ENCODE results near the gene EEF1AKMT1.
"Not testable (repeated sequence)": the region's sequence is repeated elsewhere in the genome, so short reads cannot be mapped to it uniquely, and the experiment has no call there.

Gene EEF1AKMT1

DNA sequence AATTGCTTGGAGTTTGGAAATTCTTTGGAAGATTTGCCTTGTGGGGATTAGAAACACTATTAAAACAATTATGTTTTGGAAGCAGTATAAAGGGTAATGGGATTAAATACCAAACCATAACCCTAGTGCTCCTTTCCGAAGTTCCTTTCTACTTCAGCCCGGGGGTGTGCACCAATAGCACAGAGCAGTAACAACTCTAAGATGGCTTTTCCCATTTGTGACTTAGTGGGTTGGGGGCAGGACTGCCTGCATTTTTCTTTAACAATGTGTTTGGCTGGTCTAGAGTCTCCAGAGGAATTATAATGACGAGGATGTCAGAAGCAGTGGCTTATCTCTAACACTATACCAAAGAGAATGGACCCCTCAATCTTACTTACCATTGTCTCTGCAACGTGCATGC is 82.1 kb downstream of the EEF1AKMT1 start:
- Histone ChIP-seq H3K4me1 (ENCODE audit: control insufficient read depth, insufficient read depth, low read length) (peaks cover 6% of the 10 kb centered on the region), H3K27ac (ENCODE audit: low read depth, low read length) (no peak overlapping the region), H3K27me3 (ENCODE audit: control insufficient read depth, insufficient read depth, low read length) (no peaks in the 10 kb centered on the region), H3K9ac (ENCODE audit: low read length) (no peak overlapping the region), H3K9me3 (ENCODE audit: control insufficient read depth, insufficient read depth, low read depth, low read length) (no peaks in the 10 kb centered on the region), H3K36me3 (ENCODE audit: control insufficient read depth, insufficient read depth, low read length) (no peaks in the 10 kb centered on the region), H3K4me3 (ENCODE audit: low read depth, low read length) (no peak overlapping the region)

DNA sequence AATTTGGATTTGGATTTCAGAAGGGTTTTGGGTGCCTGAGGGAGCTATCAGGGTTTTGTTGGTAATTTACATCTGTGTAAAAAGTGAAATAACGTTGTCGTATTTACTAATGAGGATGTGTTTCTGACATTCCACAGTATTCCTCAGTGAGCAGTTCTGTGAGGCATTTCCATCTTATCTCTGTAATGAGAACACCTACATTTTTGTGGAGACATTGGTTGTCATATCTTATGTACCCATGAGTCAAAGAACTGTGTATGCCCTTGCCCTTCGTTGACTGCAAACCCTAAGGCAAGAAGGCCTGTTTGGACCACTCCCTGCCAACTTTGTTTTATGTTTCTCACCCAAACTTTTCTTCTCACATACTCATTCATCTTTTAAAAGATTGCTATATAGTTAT is 84.5 kb downstream of the EEF1AKMT1 start:
- Histone ChIP-seq H3K4me1 (ENCODE audit: control insufficient read depth, insufficient read depth, low read length) (peaks cover 10% of the 10 kb centered on the region), H3K27ac (ENCODE audit: low read depth, low read length) (no peak overlapping the region), H3K36me3 (ENCODE audit: control insufficient read depth, insufficient read depth, low read length) (no peaks in the 10 kb centered on the region), H3K27me3 (ENCODE audit: control insufficient read depth, insufficient read depth, low read length) (no peaks in the 10 kb centered on the region), H3K4me3 (ENCODE audit: low read depth, low read length) (no peak overlapping the region), H3K9me3 (ENCODE audit: control insufficient read depth, insufficient read depth, low read depth, low read length) (no peaks in the 10 kb centered on the region), H3K9ac (ENCODE audit: low read length) (no peak overlapping the region)

DNA sequence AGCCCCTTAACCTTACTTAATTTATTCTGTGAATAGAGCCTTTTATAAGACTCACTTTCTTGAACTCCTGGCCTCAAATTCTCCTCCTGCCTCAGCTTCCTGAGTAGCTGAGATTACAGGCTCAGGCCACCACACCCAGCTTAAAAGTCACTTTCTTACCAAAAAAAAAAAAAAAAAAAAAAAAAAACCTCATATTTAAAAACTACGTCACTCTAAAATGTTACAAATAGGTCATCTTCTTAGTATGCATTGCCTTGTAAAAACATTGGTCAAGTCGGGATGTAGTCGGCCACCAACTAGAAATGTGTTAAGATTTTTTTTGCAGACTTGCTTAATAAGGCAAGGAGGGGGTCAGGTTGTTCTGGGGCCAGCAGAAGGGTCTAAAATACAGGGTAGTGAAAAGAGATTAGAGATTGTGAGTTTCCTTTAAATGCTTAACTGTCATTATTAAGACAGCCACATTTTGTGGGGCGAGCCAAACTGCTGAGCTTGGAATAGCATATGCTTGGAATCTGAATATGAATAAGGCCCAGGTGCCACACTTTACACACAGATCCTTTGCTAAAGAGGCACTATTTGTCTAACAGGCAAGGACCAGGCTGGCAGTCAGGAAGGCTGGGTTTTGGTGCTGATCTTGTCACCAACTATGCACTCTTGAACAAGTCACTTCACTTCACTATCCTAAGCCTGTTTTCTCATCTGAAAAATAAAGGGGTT is 86.7 kb downstream of the EEF1AKMT1 start:
- H3K36me3 ChIP-seq (ENCODE audit: control insufficient read depth, insufficient read depth, low read length), result no peaks in the 10 kb centered on the region
- no peaks in the 10 kb centered on the region for H3K9me3 ChIP-seq (ENCODE audit: control insufficient read depth, insufficient read depth, low read depth, low read length)
- no peak overlapping the region for H3K9ac ChIP-seq (ENCODE audit: low read length)
- H3K27ac ChIP-seq (ENCODE audit: low read depth, low read length), result no peak overlapping the region
- peaks cover 15% of the 10 kb centered on the region for H3K4me1 ChIP-seq (ENCODE audit: control insufficient read depth, insufficient read depth, low read length)
- H3K27me3 ChIP-seq (ENCODE audit: control insufficient read depth, insufficient read depth, low read length), result no peaks in the 10 kb centered on the region
- H3K4me3 ChIP-seq (ENCODE audit: low read depth, low read length), result no peak overlapping the region

DNA sequence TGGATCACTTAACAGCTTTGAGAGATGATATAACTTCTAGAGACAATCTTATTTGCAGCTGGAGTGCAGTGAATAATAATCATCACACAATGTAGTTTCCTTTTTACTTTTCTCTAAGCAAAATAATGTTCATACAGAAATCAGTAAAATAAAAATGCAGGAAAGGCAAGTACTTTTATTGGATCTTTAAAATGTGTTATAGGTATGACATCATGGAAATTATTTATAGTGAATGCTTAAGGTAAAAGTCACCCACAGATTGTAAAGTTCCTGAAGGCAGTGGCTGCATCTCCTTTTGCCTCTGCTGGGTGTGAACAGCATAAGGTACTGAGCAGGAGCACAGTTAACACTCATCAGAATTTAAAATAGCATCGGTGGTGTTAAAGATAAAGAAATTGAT is 87.6 kb downstream of the EEF1AKMT1 start:
- Histone ChIP-seq H3K27ac (ENCODE audit: low read depth, low read length) (no peak overlapping the region), H3K27me3 (ENCODE audit: control insufficient read depth, insufficient read depth, low read length) (no peaks in the 10 kb centered on the region)

DNA sequence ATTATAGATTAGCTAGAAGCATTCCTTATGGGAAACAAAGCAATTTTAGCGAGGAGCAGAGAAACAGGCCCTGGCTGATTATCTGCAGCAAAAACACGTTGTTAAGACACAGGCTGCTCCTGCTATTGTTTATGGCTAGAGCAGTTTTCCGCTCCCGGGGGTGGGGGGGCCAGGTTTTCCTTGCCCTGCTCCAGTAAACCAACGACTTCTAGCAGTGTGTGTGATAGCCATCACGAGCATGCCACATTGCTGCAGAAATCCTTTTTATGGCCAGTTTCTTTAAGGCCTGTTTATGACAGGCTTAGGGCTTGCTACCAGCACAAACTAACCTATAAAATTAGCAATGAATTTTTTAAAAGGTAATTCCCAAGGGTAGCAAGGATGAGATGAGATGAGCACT is 88.7 kb downstream of the EEF1AKMT1 start:
- Histone ChIP-seq H3K9me3 (ENCODE audit: control insufficient read depth, insufficient read depth, low read depth, low read length) (no peaks in the 10 kb centered on the region), H3K4me3 (ENCODE audit: low read depth, low read length) (no peak overlapping the region), H3K27ac (ENCODE audit: low read depth, low read length) (no peak overlapping the region), H3K36me3 (ENCODE audit: control insufficient read depth, insufficient read depth, low read length) (no peaks in the 10 kb centered on the region), H3K27me3 (ENCODE audit: control insufficient read depth, insufficient read depth, low read length) (no peaks in the 10 kb centered on the region), H3K9ac (ENCODE audit: low read length) (no peak overlapping the region), H3K4me1 (ENCODE audit: control insufficient read depth, insufficient read depth, low read length) (peaks cover 15% of the 10 kb centered on the region)

More for the DNA sequence above, 87.6 kb downstream of the EEF1AKMT1 start:
- Histone ChIP-seq H3K4me3 (ENCODE audit: low read depth, low read length) (no peak overlapping the region), H3K9ac (ENCODE audit: low read length) (no peak overlapping the region), H3K4me1 (ENCODE audit: control insufficient read depth, insufficient read depth, low read length) (peaks cover 15% of the 10 kb centered on the region), H3K9me3 (ENCODE audit: control insufficient read depth, insufficient read depth, low read depth, low read length) (no peaks in the 10 kb centered on the region), H3K36me3 (ENCODE audit: control insufficient read depth, insufficient read depth, low read length) (no peaks in the 10 kb centered on the region)

DNA sequence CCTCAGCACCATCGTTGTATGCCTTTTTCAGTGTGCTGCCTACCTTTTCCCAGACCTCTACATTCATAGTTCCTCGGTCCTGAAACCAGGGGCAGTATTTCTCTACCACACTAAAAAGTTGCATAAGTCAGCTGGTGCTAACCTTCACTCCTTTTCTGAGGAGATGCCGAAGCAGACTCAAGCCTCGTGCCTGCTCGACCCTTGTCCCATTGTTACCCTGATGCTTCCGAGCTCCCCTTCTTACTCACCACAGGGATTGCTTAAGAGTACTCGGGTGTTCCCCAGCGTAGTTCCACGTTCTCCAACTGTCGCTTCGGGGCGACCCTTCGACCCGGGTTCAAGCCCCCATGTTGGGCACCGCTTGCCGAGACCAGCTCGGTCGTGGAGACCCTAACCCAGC is 89.2 kb downstream of the EEF1AKMT1 start:
- H3K36me3 ChIP-seq (ENCODE audit: control insufficient read depth, insufficient read depth, low read length), result no peaks in the 10 kb centered on the region
- H3K27ac ChIP-seq (ENCODE audit: low read depth, low read length), result no peak overlapping the region
- no peak overlapping the region for H3K4me3 ChIP-seq (ENCODE audit: low read depth, low read length)
- no peaks in the 10 kb centered on the region for H3K27me3 ChIP-seq (ENCODE audit: control insufficient read depth, insufficient read depth, low read length)
- no peak overlapping the region for H3K9ac ChIP-seq (ENCODE audit: low read length)
- H3K4me1 ChIP-seq (ENCODE audit: control insufficient read depth, insufficient read depth, low read length), result peaks cover 15% of the 10 kb centered on the region
- no peaks in the 10 kb centered on the region for H3K9me3 ChIP-seq (ENCODE audit: control insufficient read depth, insufficient read depth, low read depth, low read length)

DNA sequence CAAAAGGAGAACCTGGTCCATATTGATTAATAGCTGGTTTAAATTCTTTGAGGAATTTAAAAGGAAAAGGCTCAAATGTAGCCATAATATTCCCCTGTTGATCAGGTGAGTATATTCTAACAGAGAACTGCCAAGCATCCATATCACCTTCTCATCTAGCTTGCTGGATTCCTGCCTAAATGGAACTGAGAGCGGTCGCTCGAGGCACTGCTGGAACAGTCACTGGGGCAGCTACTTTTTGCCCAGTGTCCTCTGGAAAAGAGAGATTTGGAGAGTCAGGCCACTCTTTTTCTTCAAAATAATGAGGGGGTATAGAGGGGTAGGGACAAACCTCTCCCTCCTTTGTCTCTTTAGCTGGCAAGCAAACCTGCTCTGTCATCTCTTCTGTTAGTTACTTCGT is 89.7 kb downstream of the EEF1AKMT1 start:
- H3K27me3 ChIP-seq (ENCODE audit: control insufficient read depth, insufficient read depth, low read length), result no peaks in the 10 kb centered on the region
- no peaks in the 10 kb centered on the region for H3K36me3 ChIP-seq (ENCODE audit: control insufficient read depth, insufficient read depth, low read length)
- no peak overlapping the region for H3K4me3 ChIP-seq (ENCODE audit: low read depth, low read length)
- H3K4me1 ChIP-seq (ENCODE audit: control insufficient read depth, insufficient read depth, low read length), result peaks cover 15% of the 10 kb centered on the region
- H3K9me3 ChIP-seq (ENCODE audit: control insufficient read depth, insufficient read depth, low read depth, low read length), result no peaks in the 10 kb centered on the region
- H3K27ac ChIP-seq (ENCODE audit: low read depth, low read length), result no peak overlapping the region
- H3K9ac ChIP-seq (ENCODE audit: low read length), result no peak overlapping the region

DNA sequence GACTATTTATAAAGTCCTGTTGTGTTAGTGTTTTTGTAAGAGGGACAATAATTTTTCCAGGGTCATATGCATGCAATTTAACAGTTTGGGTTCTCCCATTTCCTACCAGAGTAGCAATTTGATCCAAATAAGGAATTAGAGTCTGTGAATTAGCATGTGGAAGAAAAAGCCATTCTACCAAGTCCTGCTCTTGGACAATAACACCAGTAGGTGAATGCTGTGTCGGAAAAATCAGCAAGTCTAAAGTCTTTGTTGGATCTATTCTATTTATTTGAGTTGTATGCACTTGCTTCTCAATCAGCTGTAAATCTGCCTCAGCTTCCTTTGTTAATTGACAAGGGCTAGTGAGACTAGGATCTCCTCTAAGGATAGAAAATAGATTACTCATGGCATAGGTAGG is 91.7 kb downstream of the EEF1AKMT1 start:
- H3K4me3 ChIP-seq (ENCODE audit: low read depth, low read length), result no peak overlapping the region
- no peaks in the 10 kb centered on the region for H3K27me3 ChIP-seq (ENCODE audit: control insufficient read depth, insufficient read depth, low read length)
- H3K27ac ChIP-seq (ENCODE audit: low read depth, low read length), result no peak overlapping the region
- peaks cover 11% of the 10 kb centered on the region for H3K4me1 ChIP-seq (ENCODE audit: control insufficient read depth, insufficient read depth, low read length)
- H3K36me3 ChIP-seq (ENCODE audit: control insufficient read depth, insufficient read depth, low read length), result no peaks in the 10 kb centered on the region
- H3K9me3 ChIP-seq (ENCODE audit: control insufficient read depth, insufficient read depth, low read depth, low read length), result no peaks in the 10 kb centered on the region
- no peak overlapping the region for H3K9ac ChIP-seq (ENCODE audit: low read length)

DNA sequence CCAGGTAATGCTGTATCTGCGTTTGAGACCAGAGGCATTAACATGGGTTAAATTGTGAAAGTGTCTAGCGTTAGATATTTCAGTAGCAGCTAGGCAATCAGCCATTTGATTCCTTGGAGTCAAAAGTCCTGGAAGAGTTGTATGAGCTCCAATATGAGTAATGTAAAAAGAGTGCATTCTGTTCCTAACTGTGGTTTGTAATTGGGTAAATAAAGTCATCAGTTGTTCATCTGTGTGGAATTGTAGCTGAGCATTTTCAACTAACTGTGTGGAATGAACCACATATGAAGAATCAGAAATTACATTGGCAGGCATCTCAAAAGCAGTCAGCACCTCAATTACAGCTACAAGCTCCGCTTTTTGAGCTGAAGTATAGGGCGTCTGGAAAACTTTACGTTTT is 92.3 kb downstream of the EEF1AKMT1 start:
- not testable (repeated sequence) for H3K4me3 ChIP-seq (ENCODE audit: low read depth, low read length); H3K9ac ChIP-seq (ENCODE audit: low read length); H3K9me3 ChIP-seq (ENCODE audit: control insufficient read depth, insufficient read depth, low read depth, low read length); H3K4me1 ChIP-seq (ENCODE audit: control insufficient read depth, insufficient read depth, low read length); H3K27me3 ChIP-seq (ENCODE audit: control insufficient read depth, insufficient read depth, low read length); H3K36me3 ChIP-seq (ENCODE audit: control insufficient read depth, insufficient read depth, low read length); H3K27ac ChIP-seq (ENCODE audit: low read depth, low read length)

DNA sequence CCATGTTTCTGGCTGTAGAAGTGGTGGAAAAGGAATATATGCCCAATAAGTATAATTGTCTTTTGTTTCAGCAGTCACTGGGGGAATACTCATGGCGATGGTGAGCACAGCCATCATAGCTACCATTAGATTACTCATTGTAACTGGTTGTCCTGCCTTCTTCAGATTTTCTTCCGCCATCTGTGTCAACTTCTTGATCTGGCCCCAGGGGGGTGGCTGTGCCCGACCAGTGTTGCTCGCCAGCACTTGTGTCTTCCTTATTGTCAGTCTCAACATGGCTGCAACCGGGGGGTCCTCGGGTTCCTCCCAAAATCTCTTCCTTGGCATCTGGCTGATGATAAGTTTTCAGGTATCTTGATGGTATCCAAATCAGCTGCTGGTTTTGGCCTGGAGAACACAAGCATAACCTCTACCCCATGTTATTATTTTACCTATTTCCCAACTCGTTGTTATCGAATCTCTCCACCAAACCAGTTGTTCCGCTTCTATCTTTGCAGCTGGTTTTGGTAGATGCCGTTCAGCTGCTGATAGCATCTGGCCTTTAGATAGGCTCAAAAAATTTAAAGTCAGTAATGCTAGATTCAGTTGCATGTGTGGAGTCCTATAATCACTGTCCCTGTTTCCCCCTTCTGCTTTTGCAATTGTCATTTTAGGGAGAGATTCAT is 93.2 kb downstream of the EEF1AKMT1 start:
- no peak overlapping the region for H3K9ac ChIP-seq (ENCODE audit: low read length)
- H3K27ac ChIP-seq (ENCODE audit: low read depth, low read length), result no peak overlapping the region
- H3K4me3 ChIP-seq (ENCODE audit: low read depth, low read length), result no peak overlapping the region
- no peaks in the 10 kb centered on the region for H3K9me3 ChIP-seq (ENCODE audit: control insufficient read depth, insufficient read depth, low read depth, low read length)
- H3K4me1 ChIP-seq (ENCODE audit: control insufficient read depth, insufficient read depth, low read length), result peaks cover 9% of the 10 kb centered on the region; the same call in 1 of the 2 replicates
- H3K27me3 ChIP-seq (ENCODE audit: control insufficient read depth, insufficient read depth, low read length), result no peaks in the 10 kb centered on the region
- H3K36me3 ChIP-seq (ENCODE audit: control insufficient read depth, insufficient read depth, low read length), result no peaks in the 10 kb centered on the region

DNA sequence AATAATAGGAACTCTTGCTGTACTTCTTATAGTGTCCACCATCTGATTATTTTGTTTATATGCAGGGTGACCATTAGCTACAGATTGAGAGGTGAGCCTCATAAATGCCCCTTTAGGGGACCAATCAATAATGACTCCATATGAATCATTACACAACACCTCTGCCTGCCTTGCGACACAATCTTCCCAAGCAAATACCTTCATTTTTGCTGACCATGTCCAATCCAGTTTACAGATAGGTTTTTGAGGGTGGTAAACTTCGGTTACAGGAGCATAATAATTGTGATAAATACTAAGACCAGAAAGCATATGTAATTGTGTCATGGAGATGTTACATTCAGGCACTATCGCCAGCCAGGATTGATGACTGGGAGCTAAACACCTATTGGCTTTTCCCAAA is 93.9 kb downstream of the EEF1AKMT1 start:
- Histone ChIP-seq H3K4me1 (ENCODE audit: control insufficient read depth, insufficient read depth, low read length) (peaks cover 9% of the 10 kb centered on the region; the same call in 1 of the 2 replicates), H3K9me3 (ENCODE audit: control insufficient read depth, insufficient read depth, low read depth, low read length) (no peaks in the 10 kb centered on the region), H3K9ac (ENCODE audit: low read length) (no peak overlapping the region), H3K4me3 (ENCODE audit: low read depth, low read length) (no peak overlapping the region), H3K27ac (ENCODE audit: low read depth, low read length) (no peak overlapping the region), H3K27me3 (ENCODE audit: control insufficient read depth, insufficient read depth, low read length) (no peaks in the 10 kb centered on the region), H3K36me3 (ENCODE audit: control insufficient read depth, insufficient read depth, low read length) (no peaks in the 10 kb centered on the region)
